OCI-LY7 (cell line): ENCODE results near the gene PHOX2B. TPM values are rescaled to one million over a fixed set of nuclear protein-coding genes. Genes with fewer than 3 reads are reported as not detected.

Experiments used
- BruUV-seq: library from RNA; stranded (reverse); fragments of 400-500 nt; replicated peaks from 2 replicates; lab custom pipeline; 2021; lab: Mats Ljungman, UMichigan
- CTCF ChIA-PET: fragments of 300-600 bp; sonication (Branson Sonifier 250); formaldehyde crosslinking; loops from one replicate; lab custom pipeline; 2022; ENCODE audit warnings: antibody characterized with exemption; ENCODE audit not compliant: unreplicated experiment; lab: Charles Lee
- POLR2A ChIA-PET: fragments of 300-600 bp; sonication (Branson Sonifier 250); formaldehyde crosslinking; loops from one replicate; lab custom pipeline; 2022; ENCODE audit warnings: antibody characterized with exemption; lab: Charles Lee
- DNase-seq: peaks from one replicate; pipeline ENCODE4 v3.0.0-alpha.2; 2015; ENCODE audit warnings: low spot score
- H2AFZ ChIP-seq: fragments of 200-600 bp; sonication (generic), shearing (Covaris generic); 2 replicates; pipeline ENCODE4 v1.6.1; 2014; ENCODE audit warnings: mild to moderate bottlenecking, antibody characterized with exemption, low read length, moderate library complexity
- H3K27ac ChIP-seq: fragments of 200-600 bp; sonication (generic); 2 replicates; pipeline ENCODE4 v1.5.1; 2014; ENCODE audit warnings: mixed run types, low read depth, mild to moderate bottlenecking, moderate library complexity, low read length, inconsistent platforms; ENCODE audit not compliant: poor library complexity, severe bottlenecking
- H3K36me3 ChIP-seq: fragments of 200-600 bp; sonication (generic); 2 replicates; pipeline ENCODE4 v1.6.1; 2014; ENCODE audit warnings: mild to moderate bottlenecking, antibody characterized with exemption, low read length, moderate library complexity, mixed read lengths; ENCODE audit not compliant: insufficient read depth
- H3K4me1 ChIP-seq: fragments of 200-600 bp; sonication (generic); 2 replicates; pipeline ENCODE4 v1.5.1; 2014; ENCODE audit warnings: mild to moderate bottlenecking, low read length; ENCODE audit not compliant: insufficient read depth, poor library complexity, severe bottlenecking
- H3K4me2 ChIP-seq: fragments of 200-600 bp; sonication (generic); 2 replicates; pipeline ENCODE4 v1.6.1; 2014; ENCODE audit warnings: mild to moderate bottlenecking, low read length
- H3K4me3 ChIP-seq: fragments of 200-600 bp; sonication (generic); 2 replicates; pipeline ENCODE4 v1.5.1; 2014; ENCODE audit warnings: mild to moderate bottlenecking, low read depth, low read length; ENCODE audit not compliant: poor library complexity, severe bottlenecking
- H3K79me2 ChIP-seq: fragments of 200-600 bp; sonication (generic); 2 replicates; pipeline ENCODE4 v1.6.1; 2016; ENCODE audit warnings: low read depth, mild to moderate bottlenecking, low read length, moderate library complexity, mixed read lengths; ENCODE audit not compliant: insufficient read depth
- H3K9me2 ChIP-seq: fragments of 200-600 bp; sonication (generic); 2 replicates; pipeline ENCODE4 v1.6.1; 2016; ENCODE audit warnings: mild to moderate bottlenecking, low read length, mixed read lengths; ENCODE audit not compliant: insufficient read depth
- H3K9me3 ChIP-seq: fragments of 200-600 bp; sonication (generic); 2 replicates; pipeline ENCODE4 v1.6.1; 2014; ENCODE audit warnings: mild to moderate bottlenecking, mixed run types, low read length, mixed read lengths
- H4K20me1 ChIP-seq: fragments of 200-600 bp; sonication (generic); 2 replicates; pipeline ENCODE4 v1.6.1; 2014; ENCODE audit warnings: mild to moderate bottlenecking, antibody characterized with exemption, low read length, moderate library complexity, mixed read lengths; ENCODE audit not compliant: insufficient read depth
- EZH2phosphoT487 ChIP-seq: fragments of 200-600 bp; sonication (generic); IDR thresholded peaks from 2 replicates; pipeline ENCODE4 v1.6.1; 2018; ENCODE audit warnings: low read depth, borderline replicate concordance, mild to moderate bottlenecking, mixed run types, antibody characterized with exemption, low read length, moderate library complexity, mixed read lengths
- intact Hi-C: fragments of 100-400 bp; cut with micrococcal nuclease; formaldehyde crosslinking; loops from one replicate; pipeline ENCODE4 v1.10.0; 2022; ENCODE audit not compliant: unreplicated experiment
- total RNA-seq, 2 experiments: library from RNA; depleted of rRNA in 1 of 2; stranded (reverse); fragments of >200 nt in 1 of 2; shearing (Covaris generic) in 1 of 2; gene quantifications; 2 replicates each; pipeline ENCODE4 v1.2.3, GENCODE V29; 2014 to 2022
- TF ChIP-seq, protein P1 (sequence below): fragments of 200-600 bp; sonication (generic); conservative IDR thresholded peaks from 2 replicates; pipeline ENCODE4 v1.5.1; 2014; ENCODE audit warnings: mild to moderate bottlenecking, antibody characterized with exemption, low read length, moderate library complexity, mixed read lengths

PHOX2B gene
- total RNA-seq, 2 experiments from 2014 or later: not detected

DNA sequence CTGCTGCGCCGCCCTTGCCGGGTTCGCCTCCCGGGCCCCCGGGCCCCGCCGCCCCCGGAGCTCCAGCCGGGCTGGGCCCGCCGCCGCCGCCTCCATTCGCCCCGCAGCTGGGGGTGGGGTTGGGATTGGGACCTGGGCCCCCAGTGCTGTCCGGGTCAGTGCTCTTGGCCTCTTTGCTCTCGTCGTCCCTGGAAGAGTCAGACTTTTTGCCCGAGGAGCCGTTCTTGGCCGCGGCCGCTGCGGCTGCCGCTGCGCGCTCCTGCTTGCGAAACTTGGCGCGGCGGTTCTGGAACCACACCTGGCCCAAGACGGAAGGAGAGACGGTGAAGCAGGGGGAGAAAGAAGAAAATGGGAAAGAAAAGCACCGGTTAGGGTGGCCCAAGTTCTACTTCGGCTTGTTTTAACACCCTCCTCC, 2.5 kb downstream of the PHOX2B start:
- Histone ChIP-seq H3K36me3 (no peaks in the 10 kb centered on the region), H3K79me2 (no peaks in the 10 kb centered on the region), H4K20me1 (no peaks in the 10 kb centered on the region), H3K9me3 (no peaks in the 10 kb centered on the region), H2AFZ (no peak overlapping the region), H3K4me2 (no peak overlapping the region), H3K4me1 (no peaks in the 10 kb centered on the region), H3K27ac (no peak overlapping the region), H3K9me2 (no peaks in the 10 kb centered on the region), H3K4me3 (no peak overlapping the region)
- TF ChIP-seq, protein P1, sequence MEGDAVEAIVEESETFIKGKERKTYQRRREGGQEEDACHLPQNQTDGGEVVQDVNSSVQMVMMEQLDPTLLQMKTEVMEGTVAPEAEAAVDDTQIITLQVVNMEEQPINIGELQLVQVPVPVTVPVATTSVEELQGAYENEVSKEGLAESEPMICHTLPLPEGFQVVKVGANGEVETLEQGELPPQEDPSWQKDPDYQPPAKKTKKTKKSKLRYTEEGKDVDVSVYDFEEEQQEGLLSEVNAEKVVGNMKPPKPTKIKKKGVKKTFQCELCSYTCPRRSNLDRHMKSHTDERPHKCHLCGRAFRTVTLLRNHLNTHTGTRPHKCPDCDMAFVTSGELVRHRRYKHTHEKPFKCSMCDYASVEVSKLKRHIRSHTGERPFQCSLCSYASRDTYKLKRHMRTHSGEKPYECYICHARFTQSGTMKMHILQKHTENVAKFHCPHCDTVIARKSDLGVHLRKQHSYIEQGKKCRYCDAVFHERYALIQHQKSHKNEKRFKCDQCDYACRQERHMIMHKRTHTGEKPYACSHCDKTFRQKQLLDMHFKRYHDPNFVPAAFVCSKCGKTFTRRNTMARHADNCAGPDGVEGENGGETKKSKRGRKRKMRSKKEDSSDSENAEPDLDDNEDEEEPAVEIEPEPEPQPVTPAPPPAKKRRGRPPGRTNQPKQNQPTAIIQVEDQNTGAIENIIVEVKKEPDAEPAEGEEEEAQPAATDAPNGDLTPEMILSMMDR: no peak
- no peak for TF ChIP-seq EZH2phosphoT487
- POLR2A ChIA-PET: no interaction called here
- BruUV-seq: no TSS peak
- no peak for DNase-seq
- CTCF ChIA-PET: no interaction called here
- intact Hi-C loops: no loop called here

DNA sequence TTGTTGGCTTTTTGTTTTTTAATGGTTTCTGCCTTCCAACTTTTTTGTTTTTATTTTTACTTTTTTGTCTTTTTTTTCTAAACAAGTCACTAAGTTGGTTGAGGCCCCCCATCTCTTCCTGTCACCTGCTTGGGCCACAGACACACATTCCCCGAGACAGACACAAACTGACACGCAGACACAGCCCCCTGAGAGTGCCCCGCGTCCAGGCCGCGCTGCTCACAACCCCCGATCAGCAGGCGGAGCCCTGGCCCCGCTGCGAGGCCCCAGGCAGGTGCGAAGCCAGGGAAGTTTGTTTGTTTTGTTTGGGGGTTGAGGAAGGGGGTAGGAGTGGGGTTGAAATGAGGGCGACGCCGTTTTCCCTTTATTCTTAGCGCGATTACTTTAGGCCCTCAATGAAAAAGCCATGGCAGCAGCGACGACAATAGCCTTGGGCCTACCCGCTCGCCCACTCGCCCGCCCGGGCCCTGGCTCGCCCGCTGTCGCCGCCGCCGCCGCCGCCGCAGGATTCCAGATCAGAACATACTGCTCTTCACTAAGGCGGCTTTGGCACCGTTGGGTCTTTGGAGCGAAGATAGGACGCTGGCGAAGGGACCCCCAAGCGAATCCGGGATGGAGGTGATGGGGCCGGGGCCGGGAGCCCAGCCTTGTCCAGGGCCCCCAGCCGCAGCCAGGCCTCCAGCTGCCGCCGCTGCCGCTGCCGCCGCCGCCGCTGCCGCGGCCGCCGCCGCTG, 3.1 kb downstream of the PHOX2B start:
- H2AFZ ChIP-seq: no peak overlapping the region
- ChIA-PET POLR2A (no interaction called here), CTCF (no interaction called here)
- no peak overlapping the region for H3K27ac ChIP-seq
- H3K4me1 ChIP-seq: no peaks in the 10 kb centered on the region
- no peaks in the 10 kb centered on the region for H3K79me2 ChIP-seq
- DNase-seq: no peak
- H3K36me3 ChIP-seq: no peaks in the 10 kb centered on the region
- no TSS peak for BruUV-seq
- intact Hi-C loops: no loop called here
- H3K9me2 ChIP-seq: no peaks in the 10 kb centered on the region
- no peaks in the 10 kb centered on the region for H4K20me1 ChIP-seq
- H3K9me3 ChIP-seq: no peaks in the 10 kb centered on the region
- H3K4me3 ChIP-seq: no peak overlapping the region
- no peak overlapping the region for H3K4me2 ChIP-seq
- TF ChIP-seq EZH2phosphoT487: no peak
- TF ChIP-seq, protein P1: no peak

DNA sequence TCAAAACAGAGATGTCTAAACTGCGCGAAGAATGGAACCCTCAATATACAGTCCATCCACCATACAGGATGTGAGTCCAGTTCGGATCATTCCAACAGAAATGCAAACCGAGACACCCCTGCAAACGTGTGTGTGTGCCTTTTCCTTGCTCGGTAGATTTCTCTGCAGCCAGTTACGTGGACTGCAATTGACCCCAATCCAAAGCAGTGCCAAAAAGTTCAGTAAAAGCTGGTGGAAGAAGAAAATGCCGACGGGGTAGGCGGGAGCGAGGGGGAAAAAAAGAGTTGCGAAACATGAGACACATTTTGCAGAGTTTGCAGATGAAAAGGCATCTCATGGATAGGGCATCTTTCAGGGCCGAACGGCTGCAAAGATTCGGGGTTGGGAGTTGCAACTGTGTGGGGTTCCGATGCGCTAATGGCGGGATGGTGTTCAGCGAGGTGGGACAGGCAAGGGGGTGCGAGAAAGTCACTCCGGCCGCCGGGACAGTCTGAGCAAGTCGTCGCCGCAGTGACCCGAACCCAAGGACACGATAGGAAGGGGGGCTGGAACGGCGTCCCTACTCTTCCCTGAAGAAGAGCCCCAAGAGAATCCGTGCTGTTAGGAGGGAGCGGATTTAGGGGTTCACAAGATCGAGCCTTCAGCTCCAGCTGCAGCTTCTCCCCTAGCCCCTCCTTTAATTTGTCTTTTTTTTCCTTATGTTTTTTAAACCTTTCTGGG, 3.8 kb downstream of the PHOX2B start:
- DNase-seq: no peak
- no peak overlapping the region for H3K4me3 ChIP-seq
- BruUV-seq: no TSS peak
- H3K36me3 ChIP-seq: no peaks in the 10 kb centered on the region
- ChIA-PET POLR2A (no interaction called here), CTCF (no interaction called here)
- TF ChIP-seq EZH2phosphoT487: no peak
- H3K9me2 ChIP-seq: no peaks in the 10 kb centered on the region
- H3K79me2 ChIP-seq: no peaks in the 10 kb centered on the region
- no peaks in the 10 kb centered on the region for H3K4me1 ChIP-seq
- H3K9me3 ChIP-seq: no peaks in the 10 kb centered on the region
- H4K20me1 ChIP-seq: no peaks in the 10 kb centered on the region
- no peak overlapping the region for H3K4me2 ChIP-seq
- intact Hi-C loops: no loop called here
- no peak overlapping the region for H2AFZ ChIP-seq
- no peak overlapping the region for H3K27ac ChIP-seq
